HG03045 (cell line): ENCODE data around the gene TBX19.

Experiments used
- ATAC-seq: cut with Tn5 transposase; IDR thresholded peaks from one replicate; pipeline ENCODE4 v1.9.1; 2021; ENCODE audit warnings: mild to moderate bottlenecking, moderate library complexity; ENCODE audit not compliant: unreplicated experiment

TBX19 gene

DNA sequence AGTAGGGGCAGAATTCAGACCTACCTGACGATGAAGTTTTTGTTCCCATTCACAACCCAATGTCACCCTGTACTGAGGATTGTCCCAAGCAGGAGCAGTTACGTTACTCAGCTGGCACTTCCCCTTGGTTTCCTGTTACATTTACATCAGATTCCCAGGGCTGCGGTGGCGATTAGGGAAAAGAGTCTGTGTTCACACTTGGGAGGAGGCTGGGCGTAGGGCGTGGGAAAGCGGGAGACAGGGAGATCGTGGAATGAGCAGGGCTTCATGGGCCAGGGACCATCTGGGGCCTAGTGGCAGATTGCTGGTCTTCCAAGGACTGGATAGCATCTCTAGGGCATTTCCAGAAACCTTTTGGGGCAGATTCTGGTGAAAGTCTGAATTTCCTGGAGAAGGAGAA lies 39.0 kb downstream of the TBX19 start:
- ATAC-seq: no peak

DNA sequence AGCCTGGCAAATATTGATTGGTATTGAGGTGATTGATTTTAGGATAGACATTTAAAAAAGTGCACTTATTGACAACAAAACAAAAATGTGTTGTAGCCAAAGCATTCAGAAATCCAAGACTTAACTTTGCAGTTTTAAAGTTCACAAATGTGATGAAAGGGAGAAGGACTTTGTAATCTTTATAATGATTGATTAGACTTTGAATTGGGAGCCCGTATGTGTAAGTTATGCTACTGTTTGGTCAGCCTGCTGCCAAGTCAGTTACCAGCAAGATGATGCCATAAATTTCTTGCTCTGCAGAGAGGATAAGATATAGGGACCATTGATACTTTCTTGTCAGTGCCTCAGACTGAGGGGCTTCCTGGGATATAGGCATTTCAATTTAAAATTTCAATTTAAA lies 39.5 kb downstream of the TBX19 start:
- no peak for ATAC-seq

DNA sequence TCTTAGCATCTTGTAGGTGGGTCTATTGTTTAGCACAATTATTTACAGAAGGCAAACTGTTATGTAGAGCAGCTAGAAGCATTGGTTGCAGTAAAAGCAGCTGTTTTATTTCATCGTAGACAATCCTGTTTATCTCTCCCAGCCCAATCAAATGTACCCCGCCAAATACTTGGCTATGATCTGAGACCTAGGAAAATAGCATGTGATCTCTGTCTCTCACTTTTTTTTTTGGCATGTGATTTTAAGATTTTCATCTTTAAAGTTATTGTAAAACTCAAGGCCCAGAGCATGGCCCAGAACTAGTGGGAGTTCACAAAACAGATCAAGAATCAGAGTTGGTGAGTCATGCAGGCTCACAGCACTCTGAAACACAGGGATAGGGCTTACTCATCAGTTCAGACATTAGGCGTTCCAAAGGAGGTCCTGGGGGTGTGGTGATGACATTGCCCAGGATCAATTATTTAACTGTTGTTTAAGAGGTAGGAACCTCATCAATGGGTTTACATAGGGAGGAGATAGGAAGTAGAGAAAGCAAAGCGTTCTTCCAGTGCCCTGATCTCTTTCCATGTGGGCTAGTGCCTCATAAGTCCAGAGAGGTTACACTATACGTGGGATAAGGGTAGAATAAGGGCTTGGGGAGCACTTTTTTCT lies 40.2 kb downstream of the TBX19 start:
- ATAC-seq: no peak

DNA sequence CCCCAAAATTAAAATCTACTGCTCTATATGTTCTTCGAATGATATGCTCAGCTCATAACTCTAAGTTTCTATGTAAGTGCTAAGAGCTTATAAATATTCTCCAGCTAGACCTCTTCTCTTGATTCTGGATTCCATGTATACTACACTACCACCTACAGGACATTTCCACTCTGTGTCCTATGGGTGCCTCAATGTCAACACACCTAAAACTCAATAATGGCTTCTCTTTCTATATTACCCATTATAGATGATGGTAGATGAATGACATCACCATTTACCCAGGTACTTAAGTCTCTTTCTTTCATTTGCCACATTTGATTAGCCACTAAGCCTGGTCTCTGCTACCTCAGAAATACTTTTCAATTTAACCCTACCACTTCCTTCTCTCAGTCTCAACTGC lies 41.3 kb downstream of the TBX19 start:
- no peak for ATAC-seq

DNA sequence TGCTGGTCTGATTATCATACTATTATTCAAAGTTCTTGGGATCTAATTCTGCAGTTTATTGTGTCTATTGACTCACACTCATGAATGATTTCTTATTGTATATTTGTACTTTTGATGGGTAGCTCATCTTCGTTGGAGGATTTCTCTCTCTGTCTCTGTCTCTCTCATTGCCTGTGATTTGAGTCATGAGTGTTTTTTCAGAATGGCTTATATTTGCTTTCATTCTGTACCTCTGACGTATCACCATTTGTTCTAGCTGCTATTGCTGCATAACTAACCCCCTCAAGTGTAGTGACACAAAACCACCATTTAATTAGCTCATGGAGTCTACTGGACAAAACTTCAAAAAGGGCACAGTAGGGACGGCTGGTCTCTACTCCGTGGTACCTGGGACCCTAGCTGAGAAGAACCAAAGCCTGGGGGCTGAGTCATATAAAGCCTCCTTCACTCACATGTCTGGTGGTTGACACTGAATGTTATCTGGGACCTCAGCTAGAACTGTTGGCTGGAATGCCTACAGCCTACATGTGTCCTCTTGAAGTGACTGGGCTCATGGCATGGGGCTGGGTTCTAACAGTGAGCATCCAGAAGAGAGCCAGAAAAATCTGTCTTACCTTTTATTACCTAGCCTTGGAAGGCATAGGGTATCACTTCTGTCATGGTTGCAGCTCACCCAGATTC lies 44.2 kb downstream of the TBX19 start:
- ATAC-seq: no peak

DNA sequence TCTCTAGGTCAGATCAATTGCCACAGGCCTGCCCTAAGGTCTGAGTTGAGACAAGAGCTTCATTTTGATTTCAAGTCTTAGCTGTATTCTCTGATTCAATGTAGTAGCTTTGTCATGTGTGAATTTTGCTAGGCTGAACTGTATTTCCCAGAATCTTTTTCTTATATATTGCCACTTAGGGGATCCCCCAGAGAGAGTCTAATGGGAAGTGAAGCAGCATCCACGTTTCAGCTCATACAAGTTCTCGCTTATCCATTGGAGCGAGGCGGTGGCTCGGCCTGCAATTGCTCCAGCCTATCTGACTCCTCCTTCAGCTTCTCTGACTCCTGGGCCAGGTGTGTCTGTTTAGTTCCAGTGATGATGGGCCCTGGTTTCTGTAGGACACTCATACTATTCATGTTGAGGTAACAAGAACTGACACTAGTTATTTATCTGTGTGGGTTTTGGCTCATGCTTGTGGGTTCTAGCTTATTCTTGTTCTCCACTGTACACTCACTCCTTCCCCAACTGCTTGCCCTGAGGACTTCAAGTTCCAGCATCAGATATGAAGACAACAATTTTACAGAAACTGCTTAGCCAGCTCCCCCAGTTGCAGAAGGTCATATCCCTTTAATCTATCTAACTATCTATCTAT lies 48.2 kb downstream of the TBX19 start:
- no peak for ATAC-seq

DNA sequence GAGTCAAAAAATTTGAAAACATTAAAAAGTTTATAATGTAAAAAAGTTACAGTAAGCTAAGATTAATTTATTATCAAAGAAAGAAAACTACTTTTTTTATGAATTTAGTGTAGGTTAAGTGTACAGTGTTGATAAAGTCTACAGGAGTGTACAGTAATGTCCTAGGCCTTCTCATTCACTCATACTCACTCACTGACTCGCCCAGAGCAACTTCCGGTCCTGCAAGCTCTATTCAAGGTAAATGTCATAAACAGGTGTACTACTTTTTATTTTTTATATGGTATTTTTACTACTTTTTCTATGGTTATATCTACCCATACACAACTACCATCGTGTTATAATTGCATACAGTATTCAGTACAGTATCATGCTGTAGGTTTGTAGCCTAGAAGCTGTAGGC lies 49.6 kb downstream of the TBX19 start:
- ATAC-seq: no peak

DNA sequence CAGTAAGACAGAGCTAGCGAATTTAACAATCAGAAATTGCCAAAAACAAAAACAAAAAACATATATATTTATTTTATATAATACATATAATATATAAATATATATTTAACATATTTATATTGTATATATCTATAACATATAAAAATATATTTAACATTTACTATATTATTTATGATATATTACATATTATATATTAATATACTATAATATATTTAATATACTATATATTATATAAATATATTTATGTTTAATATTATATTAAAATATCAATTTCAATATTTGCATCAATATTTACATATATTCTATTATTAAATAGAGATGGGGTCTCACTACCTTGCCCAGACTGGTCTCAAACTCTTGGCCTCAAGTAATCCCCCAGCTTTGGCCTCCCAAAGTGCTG lies 50.9 kb downstream of the TBX19 start:
- ATAC-seq: no peak

DNA sequence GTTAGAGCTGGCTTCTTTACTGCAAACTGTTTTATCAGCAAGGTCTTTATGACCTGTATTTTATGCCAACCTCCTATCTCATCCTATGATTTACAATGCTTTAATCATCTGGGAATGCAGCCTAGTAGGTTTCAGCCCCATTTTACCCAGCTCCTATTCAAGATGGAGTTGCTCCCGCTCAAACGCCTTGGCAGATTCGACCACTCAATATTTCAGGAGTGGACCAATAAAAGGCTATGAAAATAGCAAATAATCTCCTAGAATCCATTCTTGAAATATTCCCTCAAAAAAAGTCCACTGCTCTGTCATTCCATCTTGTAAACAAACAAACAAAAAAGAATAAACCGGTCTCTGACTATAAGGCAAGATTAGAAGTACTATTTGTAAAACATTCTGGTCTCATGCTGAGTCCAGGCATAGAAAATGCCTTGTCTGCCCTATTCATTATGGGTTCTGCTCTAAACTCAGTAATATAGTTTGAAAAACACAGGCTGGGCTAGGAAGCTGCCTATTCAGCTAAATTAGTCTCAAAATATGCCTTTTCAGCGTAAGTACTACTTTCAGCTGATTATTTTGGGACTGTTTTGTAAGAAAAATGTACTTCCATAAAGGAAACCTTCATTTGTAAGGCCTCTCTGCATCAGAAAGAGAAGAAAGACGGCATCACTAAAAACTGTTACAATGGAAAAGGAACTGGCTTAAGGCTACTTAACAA lies 53.0 kb downstream of the TBX19 start:
- no peak for ATAC-seq

DNA sequence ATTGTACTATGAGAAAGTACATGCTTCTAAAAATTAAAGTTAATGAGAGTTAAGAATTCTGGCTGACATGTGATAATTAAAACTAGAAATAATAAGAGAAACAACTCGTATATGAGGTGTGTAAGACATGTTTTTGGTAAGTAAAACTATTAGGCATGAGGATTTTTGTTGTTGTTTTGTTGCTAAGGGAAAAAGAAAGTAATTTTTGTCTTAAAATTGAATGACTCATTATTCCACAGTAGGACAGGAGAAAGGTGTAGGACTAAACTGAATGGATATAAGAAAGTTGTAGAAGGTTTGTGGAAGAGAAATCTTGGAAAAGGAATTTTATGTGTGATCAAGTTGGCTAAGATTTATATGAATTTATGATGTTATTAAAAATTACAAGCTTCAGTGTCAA lies 54.8 kb downstream of the TBX19 start:
- ATAC-seq: no peak

DNA sequence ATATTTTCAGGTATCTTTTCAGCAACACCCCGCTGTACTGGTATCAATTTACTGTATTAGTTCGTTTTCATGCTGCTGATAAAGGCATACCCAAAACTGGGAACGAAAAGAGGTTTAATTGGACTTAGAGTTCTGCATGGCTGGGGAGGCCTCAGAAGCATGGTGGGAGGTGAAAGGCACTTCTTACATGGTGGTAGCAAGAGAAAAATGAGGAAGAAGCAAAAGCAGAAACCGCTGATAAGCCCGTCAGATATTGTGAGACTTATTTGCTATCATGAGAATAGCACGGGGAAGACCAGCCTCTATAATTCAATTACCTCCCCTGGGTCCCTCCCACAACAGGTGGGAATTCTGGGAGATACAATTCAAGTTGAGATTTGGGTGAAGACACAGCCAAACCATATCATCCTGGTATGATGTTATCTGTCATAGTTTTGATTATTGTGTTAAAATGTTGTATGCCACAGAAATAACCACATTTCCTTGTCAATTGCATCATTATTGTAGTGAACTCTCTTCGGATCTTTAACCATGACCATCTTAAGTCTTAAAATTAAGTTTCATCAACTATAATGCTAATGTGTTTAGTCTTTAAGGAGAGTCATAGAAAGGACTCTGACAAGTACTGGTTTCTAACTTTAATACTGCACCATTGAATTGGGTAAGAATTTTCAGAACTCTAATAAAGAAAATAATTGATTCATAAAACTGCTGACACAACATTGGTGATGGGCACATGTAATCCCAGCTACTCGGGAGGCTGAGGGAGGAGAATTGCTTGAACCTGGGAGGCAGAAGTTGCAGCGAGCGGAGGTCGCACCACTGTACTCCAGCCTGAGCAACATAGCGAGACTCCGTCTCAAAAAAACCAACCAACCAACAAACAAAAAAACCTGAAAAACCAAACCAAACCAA lies 58.2 kb downstream of the TBX19 start:
- ATAC-seq: no peak

DNA sequence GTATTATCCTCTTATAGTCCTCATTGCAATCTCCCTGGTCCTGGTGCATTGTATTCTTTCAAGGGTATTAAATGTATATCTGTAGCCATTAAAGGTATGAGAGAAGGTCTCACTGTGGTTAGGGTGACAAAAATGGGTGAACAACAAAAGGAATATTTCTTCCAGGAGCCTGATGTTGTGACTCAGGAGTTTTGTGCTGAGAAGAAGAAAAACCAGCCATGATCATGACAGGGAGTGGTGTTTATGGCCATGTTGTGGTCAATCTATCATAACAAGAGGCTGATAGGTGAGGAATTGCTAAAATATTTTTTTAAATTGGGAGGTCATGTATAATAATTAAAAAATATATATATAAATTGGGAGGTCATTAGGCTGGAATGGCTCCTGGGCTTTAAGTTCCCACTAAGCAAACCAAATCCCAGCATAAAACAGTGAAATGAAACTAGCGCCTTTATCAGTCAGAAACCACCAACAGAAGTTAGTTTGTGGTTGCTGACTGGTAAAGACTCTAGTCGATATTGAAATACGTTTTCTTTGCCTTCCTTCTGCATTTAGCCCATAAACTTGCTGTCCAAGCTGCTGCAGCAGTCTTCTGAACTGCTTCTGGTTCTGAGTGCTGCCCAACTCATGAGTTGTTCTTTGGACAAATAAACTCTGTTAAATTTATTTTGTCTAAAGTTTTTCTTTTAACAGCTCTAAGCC lies 60.3 kb downstream of the TBX19 start:
- ATAC-seq: no peak

DNA sequence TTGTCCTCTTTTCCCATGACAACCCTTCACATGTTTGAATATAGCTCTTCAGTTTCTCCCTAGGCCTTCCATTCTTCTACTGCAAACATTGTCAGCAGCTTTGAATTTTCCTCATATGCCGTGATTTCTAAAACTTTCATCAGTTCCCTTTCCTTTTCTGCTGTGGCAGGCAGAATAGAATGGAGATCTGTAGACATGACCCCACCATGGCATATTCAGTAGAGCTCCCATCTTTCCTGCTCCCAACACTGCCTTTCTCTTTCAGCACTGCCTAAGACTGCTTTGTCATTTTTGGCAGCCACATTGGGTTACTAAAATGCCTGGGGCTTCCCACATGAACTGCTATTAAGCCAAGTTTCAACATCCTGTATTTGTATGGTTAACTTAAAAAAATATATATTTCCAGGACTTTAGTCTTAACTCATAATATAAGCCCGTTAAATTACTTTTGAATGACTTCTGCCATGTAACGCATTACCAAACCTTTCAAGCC lies 60.9 kb downstream of the TBX19 start:
- ATAC-seq: no peak

DNA sequence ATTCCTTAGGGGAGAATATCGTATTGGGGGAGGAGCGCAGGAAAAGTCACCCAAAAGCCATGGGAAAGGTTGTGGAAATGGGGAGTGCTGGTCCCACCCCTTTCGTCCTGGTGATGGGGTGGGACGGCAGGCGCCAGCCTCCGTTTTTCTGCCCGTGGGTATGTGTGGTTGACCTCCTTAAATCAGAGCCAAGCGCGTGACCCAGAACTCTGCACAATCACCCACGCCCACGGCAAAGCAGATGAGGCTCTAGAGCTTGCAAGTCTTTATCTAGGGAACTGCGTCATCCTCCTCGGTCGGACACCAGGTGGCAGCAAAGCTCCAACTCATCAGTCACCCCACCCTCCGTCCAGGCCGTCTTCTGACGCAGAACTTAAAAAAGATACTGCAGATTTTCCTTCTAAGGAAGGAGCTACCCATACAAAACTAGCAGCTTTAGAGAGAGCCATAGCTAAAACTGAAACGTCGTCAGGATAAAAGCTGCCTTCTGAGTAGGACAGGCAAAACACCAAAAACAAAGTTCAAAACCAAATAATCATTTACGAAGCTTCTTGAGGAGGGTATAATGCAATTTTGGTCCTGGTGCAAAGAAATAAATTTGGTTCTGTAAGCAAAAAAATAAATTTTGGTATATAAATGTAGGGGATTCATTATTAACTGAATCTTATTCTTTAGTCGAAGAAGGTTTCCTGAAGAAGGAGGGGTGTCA lies 62.0 kb downstream of the TBX19 start:
- peak; percentile 94 for ATAC-seq

DNA sequence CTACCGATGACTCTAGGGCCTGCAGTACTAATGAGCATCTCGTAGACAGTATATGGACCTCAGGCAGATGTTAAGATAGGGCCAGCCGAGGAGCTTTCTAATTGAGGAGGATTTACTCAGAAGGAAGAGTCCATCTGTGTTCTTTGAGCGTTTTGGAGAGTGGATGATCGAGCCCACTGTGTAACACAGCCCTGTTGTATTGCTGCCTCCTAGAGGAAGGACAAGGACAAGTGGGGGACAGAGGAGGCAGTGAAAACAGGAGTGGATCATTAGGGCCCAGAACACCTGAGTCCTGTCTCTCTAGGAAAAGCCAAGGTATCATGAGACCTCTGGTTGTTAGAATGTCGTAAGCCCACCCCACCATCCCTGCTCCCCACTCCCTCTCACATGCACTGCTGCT lies 62.9 kb downstream of the TBX19 start:
- ATAC-seq: no peak

DNA sequence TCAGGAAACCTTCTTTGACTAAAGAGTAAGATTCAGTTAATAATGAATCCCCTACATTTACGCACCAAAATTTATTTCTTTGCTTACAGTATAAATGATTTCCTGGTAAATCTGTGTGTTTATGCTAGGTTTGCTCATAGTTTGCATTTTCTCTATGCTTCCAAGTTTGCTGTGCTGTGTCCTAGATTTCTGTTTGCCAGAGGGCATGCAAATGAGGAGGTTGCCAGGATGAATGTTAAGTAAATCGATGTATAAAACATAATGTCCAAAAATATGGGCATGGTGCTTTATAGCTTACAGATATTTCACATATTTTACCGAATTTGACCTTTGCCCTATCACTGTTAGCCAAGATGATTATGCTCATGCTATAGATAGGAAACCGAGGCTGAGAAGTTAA lies 63.8 kb downstream of the TBX19 start:
- no peak for ATAC-seq

DNA sequence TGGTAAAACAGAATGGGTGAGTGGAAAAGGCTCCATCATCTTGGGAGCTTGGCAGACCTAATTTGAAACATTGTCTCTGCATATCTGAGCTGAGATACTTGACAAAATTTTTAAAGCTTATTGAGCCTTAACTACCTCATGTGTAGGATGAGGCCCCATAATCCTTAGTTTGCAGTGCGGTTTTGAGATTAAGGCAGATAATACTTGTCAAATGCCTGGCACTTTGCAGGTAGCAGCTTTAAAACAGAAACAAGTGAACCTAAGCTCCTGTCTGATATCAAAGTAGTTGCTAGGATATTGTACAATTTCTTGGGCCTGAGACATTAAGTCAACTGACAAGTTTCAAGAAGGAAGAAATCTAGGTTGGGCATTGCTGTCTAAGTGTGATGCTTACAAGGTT lies 65.3 kb downstream of the TBX19 start:
- no peak for ATAC-seq

DNA sequence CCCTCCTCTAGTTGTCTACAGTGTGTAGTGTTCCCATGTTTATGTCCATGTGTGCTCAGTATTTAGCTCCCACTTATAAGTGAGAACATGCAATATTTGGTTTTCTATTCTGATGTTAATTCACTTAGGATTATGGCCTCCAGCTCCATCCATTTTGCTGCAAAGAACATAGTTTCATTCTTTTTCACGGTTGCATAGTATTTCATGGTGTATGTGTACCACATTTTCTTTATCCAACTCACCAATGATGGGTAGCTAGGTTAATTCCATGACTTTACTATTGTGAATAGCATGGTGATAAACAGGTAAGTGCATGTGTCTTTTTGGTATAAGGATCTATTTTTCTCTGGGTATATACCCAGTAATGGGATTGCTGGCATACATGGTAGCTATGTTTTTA lies 67.0 kb downstream of the TBX19 start:
- no peak for ATAC-seq

DNA sequence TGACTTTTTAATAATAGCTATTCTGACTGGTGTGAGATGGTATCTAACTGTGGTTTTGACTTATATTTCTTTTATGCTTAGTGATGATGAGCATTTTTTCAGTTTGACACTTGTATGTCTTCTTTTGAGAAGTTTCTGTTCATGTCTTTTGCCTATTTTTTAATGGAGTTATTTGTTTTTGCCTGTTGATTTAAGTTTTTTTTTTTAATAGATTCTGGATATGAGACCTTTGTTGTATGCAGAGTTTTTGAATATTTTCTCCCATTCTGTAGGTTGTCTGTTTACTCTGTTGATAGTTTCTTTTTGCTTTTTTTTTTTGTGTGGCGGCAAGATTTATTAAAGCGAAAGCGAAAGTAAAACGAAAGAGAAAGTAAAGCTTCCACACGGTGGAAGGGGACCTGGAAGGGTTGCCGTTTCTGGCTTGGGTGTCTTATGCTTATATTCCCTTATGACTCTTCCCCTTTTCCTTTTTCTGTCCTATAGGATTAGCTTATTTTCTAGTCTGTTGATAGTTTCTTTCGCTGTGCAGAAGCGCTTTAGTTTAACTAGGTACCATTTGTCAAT lies 67.6 kb downstream of the TBX19 start:
- ATAC-seq: no peak
